PC-3 (cell line): ENCODE measurements around the gene KLHL7. TPM values are rescaled to one million over a fixed set of nuclear protein-coding genes. Genes with fewer than 3 reads are reported as not detected.

Source experiments
- ATAC-seq: fragments of 200-7000 bp; cut with Tn5 transposase; 2 replicates; pipeline ENCODE4 v1.9.1; 2020; ENCODE audit warnings: mild to moderate bottlenecking, moderate library complexity
- Bru-seq: library from RNA; stranded (reverse); fragments of 400-500 nt; gene quantifications from one replicate; lab custom pipeline; 2021; lab: Mats Ljungman, UMichigan
- BruChase-seq, 2 experiments: library from RNA; stranded (reverse); fragments of 400-500 nt; gene quantifications; one replicate each; lab custom pipeline; 2021; lab: Mats Ljungman, UMichigan
- BruUV-seq: library from RNA; stranded (reverse); fragments of 400-500 nt; replicated peaks from 2 replicates; lab custom pipeline; 2021; lab: Mats Ljungman, UMichigan
- CTCF ChIA-PET: fragments of 300-600 bp; sonication (Branson Sonifier 250); formaldehyde crosslinking; loops from one replicate; lab custom pipeline; 2022; ENCODE audit warnings: antibody characterized with exemption; lab: Charles Lee
- POLR2A ChIA-PET: fragments of 300-600 bp; sonication (Branson Sonifier 250); formaldehyde crosslinking; loops from one replicate; lab custom pipeline; 2022; ENCODE audit warnings: antibody characterized with exemption; ENCODE audit not compliant: unreplicated experiment; lab: Charles Lee
- DNase-seq: peaks from one replicate; pipeline ENCODE4 v3.0.0-alpha.2; 2015
- H2AFZ ChIP-seq: fragments of 300-600 bp; sonication (generic); 2 replicates; pipeline ENCODE4 v1.6.0; 2016; ENCODE audit warnings: antibody characterized with exemption, low read length
- H3F3A ChIP-seq: fragments of 300-600 bp; sonication (generic); one replicate; pipeline ENCODE4 v1.6.0; 2017; ENCODE audit warnings: antibody characterized with exemption, low read length, control low read depth, mild to moderate bottlenecking; ENCODE audit not compliant: unreplicated experiment
- H3K27ac ChIP-seq: fragments of 300-600 bp; sonication (generic); 2 replicates; pipeline ENCODE4 v1.5.1; 2016; ENCODE audit warnings: mild to moderate bottlenecking, low read length
- H3K27me3 ChIP-seq: fragments of 300-600 bp; sonication (generic); 2 replicates; pipeline ENCODE4 v1.6.1; 2016; ENCODE audit warnings: low read length, mixed read lengths
- H3K36me3 ChIP-seq: fragments of 300-600 bp; sonication (generic); 2 replicates; pipeline ENCODE4 v1.6.1; 2016; ENCODE audit warnings: low read depth, mixed run types, low read length, mixed read lengths
- H3K4me1 ChIP-seq: fragments of 300-600 bp; sonication (generic); 2 replicates; pipeline ENCODE4 v1.5.1; 2016; ENCODE audit warnings: low read length; ENCODE audit not compliant: insufficient read depth
- H3K4me2 ChIP-seq: fragments of 300-600 bp; sonication (generic); 2 replicates; pipeline ENCODE4 v1.6.0; 2016; ENCODE audit warnings: low read length
- H3K4me3 ChIP-seq: fragments of 300-600 bp; sonication (generic); 2 replicates; pipeline ENCODE4 v1.5.1; 2016; ENCODE audit warnings: mild to moderate bottlenecking, low read length, mixed read lengths
- H3K79me2 ChIP-seq: fragments of 300-600 bp; sonication (generic); 2 replicates; pipeline ENCODE4 v1.6.1; 2017; ENCODE audit warnings: low read length, mixed read lengths
- H3K9ac ChIP-seq: fragments of 300-600 bp; sonication (generic); 2 replicates; pipeline ENCODE4 v1.6.0; 2016; ENCODE audit warnings: mild to moderate bottlenecking, low read length
- H3K9me2 ChIP-seq: fragments of 300-600 bp; sonication (generic); replicated peaks from 2 replicates; pipeline ENCODE4 v1.6.1; 2016; ENCODE audit warnings: mixed run types, low read length, mixed read lengths
- H3K9me3 ChIP-seq: fragments of 300-600 bp; sonication (generic); 2 replicates; pipeline ENCODE4 v1.6.1; 2016; ENCODE audit warnings: low read length, mixed read lengths
- H4K20me1 ChIP-seq: fragments of 300-600 bp; sonication (generic); 2 replicates; pipeline ENCODE4 v1.6.1; 2016; ENCODE audit warnings: low read length, mixed read lengths
- EZH2 ChIP-seq: fragments of 300-600 bp; sonication (generic); IDR thresholded peaks from one replicate; pipeline ENCODE4 v1.6.1; 2017; ENCODE audit warnings: antibody characterized with exemption, mild to moderate bottlenecking, low read length; ENCODE audit not compliant: unreplicated experiment
- EZH2phosphoT487 ChIP-seq: fragments of 300-600 bp; sonication (generic); IDR thresholded peaks from 2 replicates; pipeline ENCODE4 v1.6.1; 2018; ENCODE audit warnings: mild to moderate bottlenecking, antibody characterized with exemption, low read length, borderline replicate concordance
- intact Hi-C: fragments of 100-400 bp; cut with micrococcal nuclease; formaldehyde crosslinking; loops from 2 replicates; pipeline ENCODE4 v1.9.0; 2023
- long read RNA-seq: library from polyadenylated mRNA; unstranded; transcript quantifications from one replicate; pipeline ENCODE4 v2.0.0, GENCODE V29; 2021; ENCODE audit not compliant: unreplicated experiment
- total RNA-seq: library from RNA; depleted of rRNA; stranded (reverse); fragments of >200 nt; gene quantifications from 2 replicates; pipeline ENCODE4 v1.2.3, GENCODE V29; 2014; rRNA removed
- TF ChIP-seq, protein P1 (sequence below): fragments of 300-600 bp; sonication (generic); conservative IDR thresholded peaks from 2 replicates; pipeline ENCODE4 v1.5.1; 2017; ENCODE audit warnings: antibody characterized with exemption, low read depth, mild to moderate bottlenecking, low read length

Gene KLHL7, protein sequence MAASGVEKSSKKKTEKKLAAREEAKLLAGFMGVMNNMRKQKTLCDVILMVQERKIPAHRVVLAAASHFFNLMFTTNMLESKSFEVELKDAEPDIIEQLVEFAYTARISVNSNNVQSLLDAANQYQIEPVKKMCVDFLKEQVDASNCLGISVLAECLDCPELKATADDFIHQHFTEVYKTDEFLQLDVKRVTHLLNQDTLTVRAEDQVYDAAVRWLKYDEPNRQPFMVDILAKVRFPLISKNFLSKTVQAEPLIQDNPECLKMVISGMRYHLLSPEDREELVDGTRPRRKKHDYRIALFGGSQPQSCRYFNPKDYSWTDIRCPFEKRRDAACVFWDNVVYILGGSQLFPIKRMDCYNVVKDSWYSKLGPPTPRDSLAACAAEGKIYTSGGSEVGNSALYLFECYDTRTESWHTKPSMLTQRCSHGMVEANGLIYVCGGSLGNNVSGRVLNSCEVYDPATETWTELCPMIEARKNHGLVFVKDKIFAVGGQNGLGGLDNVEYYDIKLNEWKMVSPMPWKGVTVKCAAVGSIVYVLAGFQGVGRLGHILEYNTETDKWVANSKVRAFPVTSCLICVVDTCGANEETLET
- 31.1 and 34.9 TPM in 2 replicates for total RNA-seq
- Bru-seq, nascent RNA, result percentile 70 among the genes with signal in this experiment
- BruChase-seq, experiment 1, labeled RNA remaining after a 6-hour chase, result percentile 70 among the genes with signal in this experiment
- BruChase-seq, experiment 2, labeled RNA remaining after a 2-hour chase, result percentile 72 among the genes with signal in this experiment
- long read RNA-seq, full-length matches to known transcripts, result 131 of 154 reads
- long read RNA-seq, partial matches to known transcripts, result 6 of 154 reads
- long read RNA-seq, other reads (novel, unspliced or antisense), result 17 of 154 reads

DNA sequence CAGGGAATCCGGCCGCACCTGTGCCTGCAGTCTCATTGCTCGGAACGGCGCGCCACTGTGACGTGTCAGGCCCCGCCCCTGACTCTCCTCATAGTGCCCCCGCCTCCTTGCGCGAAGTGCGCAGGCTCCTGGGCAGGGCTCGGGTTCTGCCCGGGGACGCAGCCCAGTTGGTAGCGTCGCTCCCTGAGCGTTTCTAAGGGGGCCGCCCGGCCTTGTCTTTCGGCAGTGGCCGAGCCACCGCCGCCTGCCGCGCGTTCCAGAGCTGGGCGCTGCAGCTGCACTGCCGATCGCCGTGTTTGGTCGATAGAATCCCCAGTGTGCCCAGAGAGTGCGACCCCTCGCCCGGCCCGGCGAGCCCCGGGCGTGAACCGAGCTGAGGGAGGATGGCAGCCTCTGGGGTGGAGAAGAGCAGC lies at the start of gene KLHL7:
Gene KLHL7, plus strand, starts transcription at position 142 of the 413 bp plus-strand sequence. Its CDS starts 242 bp downstream, at position 384.
- H3K4me3 ChIP-seq, result peak within 1 kb of the TSS; percentile 98
- H3K36me3 ChIP-seq, result no peaks in the 10 kb centered on the region
- H3K9me2 ChIP-seq, result no peaks in the 10 kb centered on the region
- peak within 1 kb of the TSS; percentile 88 for H3K9ac ChIP-seq
- peaks cover 14% of the 10 kb centered on the region for H3K4me1 ChIP-seq
- DNase-seq (peak; percentile 94), ATAC-seq (peak; percentile 91)
- intact Hi-C loops, result loop anchor here (1.0 to 2.0 kb wide), 3 partner anchors 12 to 77 kb away; partner anchors contain the start of gene NUP42
- no peak for TF ChIP-seq EZH2phosphoT487
- TF ChIP-seq, protein P1, sequence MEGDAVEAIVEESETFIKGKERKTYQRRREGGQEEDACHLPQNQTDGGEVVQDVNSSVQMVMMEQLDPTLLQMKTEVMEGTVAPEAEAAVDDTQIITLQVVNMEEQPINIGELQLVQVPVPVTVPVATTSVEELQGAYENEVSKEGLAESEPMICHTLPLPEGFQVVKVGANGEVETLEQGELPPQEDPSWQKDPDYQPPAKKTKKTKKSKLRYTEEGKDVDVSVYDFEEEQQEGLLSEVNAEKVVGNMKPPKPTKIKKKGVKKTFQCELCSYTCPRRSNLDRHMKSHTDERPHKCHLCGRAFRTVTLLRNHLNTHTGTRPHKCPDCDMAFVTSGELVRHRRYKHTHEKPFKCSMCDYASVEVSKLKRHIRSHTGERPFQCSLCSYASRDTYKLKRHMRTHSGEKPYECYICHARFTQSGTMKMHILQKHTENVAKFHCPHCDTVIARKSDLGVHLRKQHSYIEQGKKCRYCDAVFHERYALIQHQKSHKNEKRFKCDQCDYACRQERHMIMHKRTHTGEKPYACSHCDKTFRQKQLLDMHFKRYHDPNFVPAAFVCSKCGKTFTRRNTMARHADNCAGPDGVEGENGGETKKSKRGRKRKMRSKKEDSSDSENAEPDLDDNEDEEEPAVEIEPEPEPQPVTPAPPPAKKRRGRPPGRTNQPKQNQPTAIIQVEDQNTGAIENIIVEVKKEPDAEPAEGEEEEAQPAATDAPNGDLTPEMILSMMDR, result no peak
- H3K27ac ChIP-seq, result peak within 1 kb of the TSS; percentile 50
- peaks cover 45% of the 10 kb centered on the region for H3K79me2 ChIP-seq
- H4K20me1 ChIP-seq, result peaks cover 5% of the 10 kb centered on the region; the same call in 1 of the 2 replicates
- no peaks in the 10 kb centered on the region for H3K9me3 ChIP-seq
- peak within 1 kb of the TSS; percentile 83 for H3K4me2 ChIP-seq
- no peaks in the 10 kb centered on the region for H3K27me3 ChIP-seq
- CTCF ChIA-PET, result interaction anchor here (1.1 to 2.2 kb wide), 2 partner anchors 20 to 76 kb away, joined by 3 to 14 read pairs; partner anchors contain the start of gene NUP42
- no peaks in the 10 kb centered on the region for H3F3A ChIP-seq
- POLR2A ChIA-PET, result interaction anchor here (0.6 kb wide), 1 partner anchor 776 kb away, joined by 3 read pairs; no protein-coding TSS in a partner anchor
- peak within 1 kb of the TSS; percentile 99 for H2AFZ ChIP-seq
- no TSS peak for BruUV-seq

DNA sequence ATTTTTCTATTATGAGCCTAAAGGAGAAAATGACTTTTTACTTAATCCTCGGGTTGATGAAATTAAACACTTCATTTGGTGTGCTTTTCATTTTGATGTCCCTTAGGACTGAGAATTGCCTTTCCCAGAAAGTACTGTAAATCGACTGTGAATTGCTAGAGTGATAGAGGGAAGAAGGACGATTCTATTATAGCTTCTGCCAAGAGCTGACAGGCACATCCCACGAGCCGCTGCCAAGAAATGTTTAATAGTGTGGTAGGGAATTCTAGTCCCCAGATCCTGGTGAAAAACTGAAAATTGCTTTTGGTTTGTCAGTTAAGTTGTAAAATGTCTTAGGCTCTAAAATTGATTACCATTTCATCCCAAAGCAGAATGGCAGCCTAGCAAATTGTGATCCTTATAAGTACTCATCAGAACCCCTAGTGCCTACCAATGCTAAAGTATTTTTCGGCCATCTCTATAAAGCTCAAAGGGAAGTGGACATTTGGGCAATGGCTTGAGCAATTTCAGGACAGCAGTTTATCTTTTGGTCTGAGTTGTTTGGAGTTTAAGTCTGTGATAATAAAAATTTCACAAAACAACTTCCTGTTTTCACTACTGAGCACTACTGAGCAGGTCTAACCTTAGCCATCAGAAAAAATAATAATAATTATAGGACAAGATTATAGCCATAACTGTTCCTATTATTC lies 47.0 kb upstream of the KLHL7 start:
- no peaks in the 10 kb centered on the region for H3K9me3 ChIP-seq
- no peak overlapping the region for H3K4me2 ChIP-seq
- BruUV-seq, result no TSS peak
- H3K9ac ChIP-seq, result no peak overlapping the region
- no peak overlapping the region for H2AFZ ChIP-seq
- H3K4me1 ChIP-seq, result no peaks in the 10 kb centered on the region
- ChIA-PET POLR2A (interaction anchor here (0.6 kb wide), 1 partner anchor 238 kb away, joined by 8 read pairs; no protein-coding TSS in a partner anchor), CTCF (interaction anchor here (0.6 kb wide), 1 partner anchor 485 kb away, joined by 4 read pairs; no protein-coding TSS in a partner anchor)
- no peaks in the 10 kb centered on the region for H3K9me2 ChIP-seq
- H3F3A ChIP-seq, result no peaks in the 10 kb centered on the region
- ATAC-seq, result 0 out of 2 replicates have a peak, but pooled peaks have one; percentile 29
- TF ChIP-seq EZH2 (no peak), EZH2phosphoT487 (no peak)
- TF ChIP-seq, protein P1, result no peak
- H4K20me1 ChIP-seq, result no peaks in the 10 kb centered on the region
- no peak for DNase-seq
- no peaks in the 10 kb centered on the region for H3K36me3 ChIP-seq
- no peak overlapping the region for H3K27ac ChIP-seq
- intact Hi-C loops, result loop anchor here (5.0 kb wide), 2 partner anchors 276 to 536 kb away; no protein-coding TSS in a partner anchor
- no peak overlapping the region for H3K4me3 ChIP-seq
- no peaks in the 10 kb centered on the region for H3K27me3 ChIP-seq
- H3K79me2 ChIP-seq, result no peaks in the 10 kb centered on the region
